ENCODE measurements around the gene TERB1. TPM values are rescaled to one million over a fixed set of nuclear protein-coding genes. Genes with fewer than 3 reads are reported as not detected.

TERB1 gene
- total RNA-seq, 1 donor from 2014 or later: 0.10 TPM

- Mint-ChIP-seq H3K27me3 (ENCODE audit: unreplicated experiment) (peaks cover 25% of the 10 kb centered on the region), H3K4me3 (ENCODE audit: unreplicated experiment) (peak overlapping the region; percentile 31), H3K9me3 (ENCODE audit: unreplicated experiment) (no peaks in the 10 kb centered on the region), H3K4me1 (ENCODE audit: unreplicated experiment) (peaks cover 2% of the 10 kb centered on the region), H3K27ac (ENCODE audit: unreplicated experiment) (no peak overlapping the region), H3K36me3 (ENCODE audit: low read depth, unreplicated experiment) (no peaks in the 10 kb centered on the region)
- no peak for DNase-seq (ENCODE audit: low spot score)
- TF ChIP-seq, protein P1, sequence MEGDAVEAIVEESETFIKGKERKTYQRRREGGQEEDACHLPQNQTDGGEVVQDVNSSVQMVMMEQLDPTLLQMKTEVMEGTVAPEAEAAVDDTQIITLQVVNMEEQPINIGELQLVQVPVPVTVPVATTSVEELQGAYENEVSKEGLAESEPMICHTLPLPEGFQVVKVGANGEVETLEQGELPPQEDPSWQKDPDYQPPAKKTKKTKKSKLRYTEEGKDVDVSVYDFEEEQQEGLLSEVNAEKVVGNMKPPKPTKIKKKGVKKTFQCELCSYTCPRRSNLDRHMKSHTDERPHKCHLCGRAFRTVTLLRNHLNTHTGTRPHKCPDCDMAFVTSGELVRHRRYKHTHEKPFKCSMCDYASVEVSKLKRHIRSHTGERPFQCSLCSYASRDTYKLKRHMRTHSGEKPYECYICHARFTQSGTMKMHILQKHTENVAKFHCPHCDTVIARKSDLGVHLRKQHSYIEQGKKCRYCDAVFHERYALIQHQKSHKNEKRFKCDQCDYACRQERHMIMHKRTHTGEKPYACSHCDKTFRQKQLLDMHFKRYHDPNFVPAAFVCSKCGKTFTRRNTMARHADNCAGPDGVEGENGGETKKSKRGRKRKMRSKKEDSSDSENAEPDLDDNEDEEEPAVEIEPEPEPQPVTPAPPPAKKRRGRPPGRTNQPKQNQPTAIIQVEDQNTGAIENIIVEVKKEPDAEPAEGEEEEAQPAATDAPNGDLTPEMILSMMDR (IDR thresholded peaks at IDR 0.05; ENCODE audit: unreplicated experiment): no peak
These were observed 43.7 kb upstream of the TERB1 start for GRCh38 chr16:66845080-66845410.

DNA sequence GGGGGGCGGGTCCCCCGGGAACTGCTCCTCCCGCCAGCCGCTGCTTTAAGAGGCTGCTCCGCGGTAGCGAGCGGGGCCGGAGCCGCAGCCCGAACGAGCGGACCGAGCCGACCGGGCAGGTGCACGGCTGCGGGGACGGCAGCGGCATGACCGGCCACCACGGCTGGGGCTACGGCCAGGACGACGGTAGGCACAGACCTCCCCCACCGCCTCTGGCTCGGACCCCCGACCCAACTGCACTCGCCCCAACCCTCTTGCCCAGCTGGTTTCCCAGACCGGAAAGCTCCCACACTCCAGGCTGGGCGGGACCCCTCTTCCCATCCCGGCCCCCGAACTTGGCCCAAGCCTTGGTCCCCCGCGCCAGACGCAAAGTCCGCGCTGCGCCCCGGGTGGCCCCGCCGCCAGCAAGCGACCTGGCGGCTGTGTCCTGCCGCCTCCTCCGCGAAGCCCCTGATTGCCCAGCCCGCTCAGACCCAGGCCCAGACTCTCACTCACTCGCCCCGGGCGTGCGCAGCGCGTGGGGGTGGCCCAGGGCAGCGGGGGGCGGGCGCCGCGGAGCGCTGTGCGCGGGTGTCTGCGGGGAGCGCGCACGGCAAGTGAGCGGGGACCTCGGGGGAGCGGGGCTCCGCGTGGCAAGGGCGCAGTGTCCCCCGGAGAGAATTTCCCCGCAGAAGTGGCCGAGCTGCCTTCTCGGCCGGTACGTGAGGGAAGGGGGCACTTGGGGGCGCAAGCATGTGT, 43.1 kb upstream of the TERB1 start, which contains the start of gene CA7:
Gene CA7 (plus strand): TSS at position 73 of the 738 bp plus-strand sequence. CDS start 74 bp downstream, at position 147.
- Mint-ChIP-seq H3K27ac (ENCODE audit: unreplicated experiment) (no peak within 1 kb of the TSS), H3K36me3 (ENCODE audit: low read depth, unreplicated experiment) (no peaks in the 10 kb centered on the region), H3K27me3 (ENCODE audit: unreplicated experiment) (peaks cover 25% of the 10 kb centered on the region), H3K4me3 (ENCODE audit: unreplicated experiment) (peak within 1 kb of the TSS; percentile 71), H3K4me1 (ENCODE audit: unreplicated experiment) (peaks cover 2% of the 10 kb centered on the region), H3K9me3 (ENCODE audit: unreplicated experiment) (no peaks in the 10 kb centered on the region)
- DNase-seq (ENCODE audit: low spot score): no peak
- TF ChIP-seq, protein P1 (IDR thresholded peaks at IDR 0.05; ENCODE audit: unreplicated experiment): no peak

DNA sequence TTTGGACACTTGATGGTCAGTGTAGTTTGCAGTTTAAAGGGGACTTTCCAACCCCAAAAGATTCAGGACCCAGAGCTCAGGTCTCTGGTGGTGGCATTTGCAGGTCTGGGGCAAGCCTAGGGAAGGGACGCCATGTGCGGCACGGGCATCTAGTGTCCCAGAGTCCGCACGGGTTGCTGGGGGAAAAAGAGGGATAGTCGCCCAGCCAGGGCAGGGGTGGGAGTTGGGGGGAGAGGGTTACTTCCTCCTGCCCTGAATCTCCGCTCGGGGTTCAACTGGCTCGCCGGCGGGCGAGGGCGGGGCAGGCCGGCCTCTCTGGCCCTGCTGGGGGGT, 42.6 kb upstream of the TERB1 start:
- H3K9me3 Mint-ChIP-seq (ENCODE audit: unreplicated experiment): no peaks in the 10 kb centered on the region
- TF ChIP-seq, protein P1 (IDR thresholded peaks at IDR 0.05; ENCODE audit: unreplicated experiment): no peak
- H3K4me1 Mint-ChIP-seq (ENCODE audit: unreplicated experiment): peaks cover 2% of the 10 kb centered on the region
- no peaks in the 10 kb centered on the region for H3K36me3 Mint-ChIP-seq (ENCODE audit: low read depth, unreplicated experiment)
- H3K27ac Mint-ChIP-seq (ENCODE audit: unreplicated experiment): no peak overlapping the region
- DNase-seq (ENCODE audit: low spot score): no peak
- peaks cover 29% of the 10 kb centered on the region for H3K27me3 Mint-ChIP-seq (ENCODE audit: unreplicated experiment)
- peak overlapping the region; percentile 71 for H3K4me3 Mint-ChIP-seq (ENCODE audit: unreplicated experiment)

GRCh38 chr16:66843191-66843590, 41.8 kb upstream of the TERB1 start:
- no peak overlapping the region for H3K4me3 Mint-ChIP-seq (ENCODE audit: unreplicated experiment)
- no peaks in the 10 kb centered on the region for H3K4me1 Mint-ChIP-seq (ENCODE audit: unreplicated experiment)
- TF ChIP-seq, protein P1 (IDR thresholded peaks at IDR 0.05; ENCODE audit: unreplicated experiment): no peak
- H3K27me3 Mint-ChIP-seq (ENCODE audit: unreplicated experiment): peaks cover 30% of the 10 kb centered on the region
- H3K9me3 Mint-ChIP-seq (ENCODE audit: unreplicated experiment): no peaks in the 10 kb centered on the region
- no peaks in the 10 kb centered on the region for H3K36me3 Mint-ChIP-seq (ENCODE audit: low read depth, unreplicated experiment)
- H3K27ac Mint-ChIP-seq (ENCODE audit: unreplicated experiment): no peak overlapping the region
- DNase-seq (ENCODE audit: low spot score): no peak

DNA sequence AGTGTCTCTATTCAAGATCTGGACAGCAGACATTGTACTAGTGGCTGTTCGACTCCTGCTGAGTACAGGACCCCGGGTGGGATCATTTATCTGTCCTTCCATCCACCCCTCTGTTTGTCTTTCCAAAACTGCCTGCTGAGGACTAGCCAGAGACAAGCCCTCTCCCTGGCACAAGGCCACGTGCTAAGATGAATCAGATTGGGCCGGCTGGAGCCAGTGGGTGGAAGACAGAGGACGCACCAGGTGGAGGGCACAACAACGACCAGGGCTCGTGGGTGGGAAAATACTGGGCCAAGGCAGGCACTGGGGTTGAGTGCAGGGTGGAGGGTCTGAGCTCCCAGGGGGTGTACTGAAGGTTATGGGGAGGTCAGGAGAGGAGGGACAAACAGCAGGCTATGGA, 41.4 kb upstream of the TERB1 start:
- Mint-ChIP-seq H3K9me3 (ENCODE audit: unreplicated experiment) (no peaks in the 10 kb centered on the region), H3K27ac (ENCODE audit: unreplicated experiment) (no peak overlapping the region), H3K4me3 (ENCODE audit: unreplicated experiment) (no peak overlapping the region), H3K4me1 (ENCODE audit: unreplicated experiment) (no peaks in the 10 kb centered on the region), H3K36me3 (ENCODE audit: low read depth, unreplicated experiment) (no peaks in the 10 kb centered on the region), H3K27me3 (ENCODE audit: unreplicated experiment) (peaks cover 30% of the 10 kb centered on the region)
- no peak for DNase-seq (ENCODE audit: low spot score)
- TF ChIP-seq, protein P1 (IDR thresholded peaks at IDR 0.05; ENCODE audit: unreplicated experiment): no peak
